A549 (cell line): ENCODE measurements around the gene GLT6D1. TPM values are rescaled to one million over a fixed set of nuclear protein-coding genes. Genes with fewer than 3 reads are reported as not detected.

Source experiments
- ATAC-seq, 2 experiments: fragments of 200-7000 bp in 1 of 2; fragments of >200 bp in 1 of 2; cut with Nextera tagmentation in 1 of 2; cut with Tn5 transposase in 1 of 2; 3 replicates each; pipeline versions ENCODE4 v1.8.0 to v1.9.1; 2018 to 2020; ENCODE audit warnings: mild to moderate bottlenecking in 1 of 2, moderate library complexity in 1 of 2
- CTCF ChIA-PET: fragments of 300-600 bp; sonication (Branson Sonifier 250); formaldehyde crosslinking; extraction: SDS; loops from one replicate; lab custom pipeline; 2021; ENCODE audit warnings: antibody characterized with exemption, inconsistent platforms; lab: Yijun Ruan, JAX
- POLR2A ChIA-PET: fragments of 350-600 bp; formaldehyde crosslinking; extraction: SDS; loops from one replicate; lab custom pipeline; 2021; ENCODE audit warnings: antibody characterized with exemption, inconsistent platforms; lab: Yijun Ruan, JAX
- DNase-seq, 2 experiments: peaks; one replicate each; pipeline versions ENCODE4 v3.0.0 to v3.0.0-alpha.2; 2011 to 2016; ENCODE audit warnings: low read depth in 1 of 2, low spot score in 1 of 2
- FAIRE-seq: peaks from 2 replicates; lab custom pipeline; 2011; peaks lifted over from hg19 to GRCh38; lab: Jason Lieb, UNC
- H3K27ac ChIP-seq, 2 experiments: fragments of >200 bp; sonication (Bioruptor Twin); formaldehyde crosslinking; 3 replicates each; pipeline ENCODE4 v1.5.1; 2016 to 2017
- H3K4me1 ChIP-seq: fragments of >200 bp; sonication (Bioruptor Twin); formaldehyde crosslinking; 3 replicates; pipeline ENCODE4 v1.6.1; 2016
- H3K4me2 ChIP-seq: fragments of >200 bp; sonication (Bioruptor Twin); formaldehyde crosslinking; 3 replicates; pipeline ENCODE4 v1.6.1; 2016
- H3K4me3 ChIP-seq: fragments of >200 bp; sonication (Bioruptor Twin); formaldehyde crosslinking; 3 replicates; pipeline ENCODE4 v1.5.1; 2016
- H3K9me3 ChIP-seq: fragments of >200 bp; sonication (Bioruptor Twin); formaldehyde crosslinking; 3 replicates; pipeline ENCODE4 v1.6.1; 2016
- ATOH8 ChIP-seq: fragments of 250-450 bp; sonication (Bioruptor Pico); IDR thresholded peaks from 2 replicates; pipeline ENCODE4 v1.5.0; 2020; ENCODE audit warnings: low read depth, mild to moderate bottlenecking, moderate library complexity
- BHLHE40 ChIP-seq: IDR thresholded peaks from 2 replicates; pipeline ENCODE4 v1.6.1; 2012; ENCODE audit warnings: low read depth, low read length, inconsistent platforms
- CBX8 ChIP-seq: fragments of 200-600 bp; sonication (generic); IDR thresholded peaks from 2 replicates; pipeline ENCODE4 v1.6.1; 2016
- CHD4 ChIP-seq: fragments of 200-600 bp; sonication (generic); IDR thresholded peaks from 2 replicates; pipeline ENCODE4 v1.6.1; 2016; ENCODE audit warnings: antibody characterized with exemption, mild to moderate bottlenecking, borderline replicate concordance
- E2F6 ChIP-seq: IDR thresholded peaks from 2 replicates; pipeline ENCODE4 v1.6.1; 2012; ENCODE audit warnings: low read depth, borderline replicate concordance
- ESRRA ChIP-seq: fragments of 150-350 bp; IDR thresholded peaks from 2 replicates; pipeline ENCODE4 v1.6.1; 2014; ENCODE audit warnings: mild to moderate bottlenecking, low read length, borderline replicate concordance
- FOSB ChIP-seq: fragments of 250-450 bp; sonication (Bioruptor Pico); IDR thresholded peaks from 2 replicates; pipeline ENCODE4 v1.5.0; 2020; ENCODE audit warnings: mild to moderate bottlenecking, moderate library complexity
- GATA3 ChIP-seq: IDR thresholded peaks from 2 replicates; pipeline ENCODE4 v1.6.1; 2012; ENCODE audit warnings: borderline replicate concordance
- HEYL ChIP-seq: fragments of 250-450 bp; sonication (Bioruptor Pico); IDR thresholded peaks from 2 replicates; pipeline ENCODE4 v1.8.0; 2021; ENCODE audit warnings: mild to moderate bottlenecking, moderate library complexity
- HMGXB4 ChIP-seq: fragments of 250-450 bp; sonication (Bioruptor Pico); IDR thresholded peaks from 2 replicates; pipeline ENCODE4 v1.5.0; 2021; ENCODE audit warnings: mild to moderate bottlenecking, moderate library complexity, borderline replicate concordance
- HOXA7 ChIP-seq: fragments of 250-450 bp; sonication (Bioruptor Pico); IDR thresholded peaks from 2 replicates; pipeline ENCODE4 v1.5.0; 2020; ENCODE audit warnings: mild to moderate bottlenecking, moderate library complexity
- JUN ChIP-seq, 2 experiments: fragments of >200 bp; sonication (Bioruptor Twin); formaldehyde crosslinking; IDR thresholded peaks; 2 replicates in 1 of 2; 3 replicates in 1 of 2; pipeline ENCODE4 v1.6.1; 2016 to 2017
- JUNB ChIP-seq: fragments of >200 bp; sonication (Bioruptor Twin); formaldehyde crosslinking; IDR thresholded peaks from 2 replicates; pipeline ENCODE4 v1.6.1; 2016
- KDM1A ChIP-seq: fragments of 200-600 bp; sonication (generic); IDR thresholded peaks from 2 replicates; pipeline ENCODE4 v1.6.1; 2016; ENCODE audit warnings: low read depth, mild to moderate bottlenecking
- MAFK ChIP-seq: fragments of 450-650 bp; IDR thresholded peaks from 2 replicates; pipeline ENCODE4 v1.6.1; 2014; ENCODE audit not compliant: partially characterized antibody
- MAZ ChIP-seq: fragments of 150-350 bp; IDR thresholded peaks from 2 replicates; pipeline ENCODE4 v1.6.1; 2014; ENCODE audit warnings: antibody characterized with exemption, low read depth, low read length, borderline replicate concordance
- RARB ChIP-seq: fragments of 250-450 bp; sonication (Bioruptor Pico); IDR thresholded peaks from 2 replicates; pipeline ENCODE4 v1.8.0; 2021; ENCODE audit warnings: mild to moderate bottlenecking, moderate library complexity
- RCOR1 ChIP-seq: fragments of 150-350 bp; IDR thresholded peaks from 2 replicates; pipeline ENCODE4 v1.6.1; 2014; ENCODE audit warnings: antibody characterized with exemption, low read length, low read depth
- RNF2 ChIP-seq: fragments of 200-600 bp; sonication (generic); IDR thresholded peaks from 2 replicates; pipeline ENCODE4 v1.6.1; 2016; ENCODE audit warnings: low read depth, mild to moderate bottlenecking, antibody characterized with exemption, moderate library complexity, borderline replicate concordance
- USF2 ChIP-seq: fragments of 450-650 bp; IDR thresholded peaks from 2 replicates; pipeline ENCODE4 v1.6.1; 2014; ENCODE audit warnings: antibody characterized with exemption
- ZFP36 ChIP-seq: fragments of 450-650 bp; IDR thresholded peaks from 2 replicates; pipeline ENCODE4 v1.6.1; 2014; ENCODE audit warnings: borderline replicate concordance; ENCODE audit not compliant: partially characterized antibody
- WGBS: methylation state at CpG from one replicate; pipeline ENCODE4 v1.1.6; 2017; ENCODE audit errors: missing lambda C conversion rate; 5-methylcytosine and 5-hydroxymethylcytosine counted together
- polyA minus RNA-seq: library from RNA; depleted of rRNA, polyadenylated mRNA; stranded (reverse); fragments of >200 nt; gene quantifications from 2 replicates; pipeline ENCODE4 v1.2.3, GENCODE V29; 2011; rRNA and poly(A)+ RNA removed
- polyA plus RNA-seq, 4 experiments: library from polyadenylated mRNA; depleted of rRNA in 3 of 4; stranded (reverse); fragments of >200 nt; fragmentation: RNase III in 1 of 4; extraction: RNeasy Plus Mini Kit Qiagen cat#74134 plus additional on column Dnase treatment in 1 of 4; gene quantifications; 2 replicates in 3 of 4; 3 replicates in 1 of 4; pipeline ENCODE4 v1.2.3, GENCODE V29; 2011 to 2017

Gene GLT6D1
- polyA plus RNA-seq (2011; rRNA removed): not detected in 2 replicates
- polyA plus RNA-seq (2012; cell fraction: cytosol; rRNA removed): not detected in 2 replicates
- polyA plus RNA-seq (2012; cell fraction: nucleus; rRNA removed): not detected in 2 replicates
- polyA plus RNA-seq (2017; fragmentation: RNase III; extraction: RNeasy Plus Mini Kit Qiagen cat#74134 plus additional on column Dnase treatment): not detected in 3 replicates
- not detected in 2 replicates for polyA minus RNA-seq

- Histone ChIP-seq H3K4me2 (no peak within 1 kb of the TSS), H3K4me1 (no peaks in the 10 kb centered on the region), H3K9me3 (peaks cover 19% of the 10 kb centered on the region; the same call in 2 of the 3 replicates), H3K27ac (no peak within 1 kb of the TSS), H3K4me3 (no peak within 1 kb of the TSS)
- ChIA-PET POLR2A (no interaction called here), CTCF (interaction anchor here (0.8 to 0.9 kb wide), 2 partner anchors 35 to 36 kb away, joined by 3 read pairs; no protein-coding TSS in a partner anchor)
- WGBS: 7% methylated on average over 9 of the region's 9 CpGs
- ATAC-seq (no peak), FAIRE-seq (no peak), DNase-seq (no peak)
- TF ChIP-seq MAZ: no peak
- TF ChIP-seq ZFP36: no peak
- no peak for TF ChIP-seq KDM1A
Measured at GRCh38 chr9:135639196-135639595, at the start of gene GLT6D1. Gene GLT6D1 (minus strand): TSS chr9:135639540. CDS start chr9:135639187, 353 bp downstream.

- ATAC-seq (no peak), DNase-seq (no peak), FAIRE-seq (no peak)
- WGBS: 55% methylated on average over 10 of the region's 10 CpGs
- ChIA-PET CTCF (no interaction called here), POLR2A (no interaction called here)
- Histone ChIP-seq H3K4me1 (no peaks in the 10 kb centered on the region), H3K27ac (no peak overlapping the region), H3K9me3 (no peaks in the 10 kb centered on the region), H3K4me3 (no peak overlapping the region), H3K4me2 (no peak overlapping the region)
- TF ChIP-seq BHLHE40: no peak
Measured at GRCh38 chr9:135689011-135689410, 49.7 kb upstream of the GLT6D1 start.

- FAIRE-seq (no peak), ATAC-seq (no peak), DNase-seq (no peak)
- no peak overlapping the region for H3K4me3 ChIP-seq
- no peak overlapping the region for H3K4me2 ChIP-seq
- ChIA-PET CTCF (no interaction called here), POLR2A (no interaction called here)
- H3K27ac ChIP-seq: no peak overlapping the region
- WGBS: 78% methylated on average over 15 of the region's 15 CpGs
- no peak for TF ChIP-seq E2F6
- no peak for TF ChIP-seq JUNB
- no peak for TF ChIP-seq BHLHE40
- TF ChIP-seq HEYL (CRISPR knock-in tag): no peak
- no peak for TF ChIP-seq HMGXB4 (CRISPR knock-in tag)
- no peak for TF ChIP-seq CHD4
- no peak for TF ChIP-seq ESRRA
- no peak for TF ChIP-seq FOSB
- no peak for TF ChIP-seq JUN (IDR thresholded peaks at IDR 0.05)
- TF ChIP-seq RNF2: no peak
- no peak for TF ChIP-seq HOXA7 (CRISPR knock-in tag)
- no peak for TF ChIP-seq ATOH8 (CRISPR knock-in tag)
- TF ChIP-seq GATA3: no peak
- TF ChIP-seq USF2: no peak
- TF ChIP-seq RCOR1: no peak
- TF ChIP-seq RARB (CRISPR knock-in tag): no peak
- no peak for TF ChIP-seq MAFK
- TF ChIP-seq CBX8: no peak
- no peaks in the 10 kb centered on the region for H3K4me1 ChIP-seq
- no peaks in the 10 kb centered on the region for H3K9me3 ChIP-seq
Measured at GRCh38 chr9:135687216-135687615, 47.9 kb upstream of the GLT6D1 start.
